Panc1 (cell line): ENCODE data around the gene SLC7A1. TPM values are rescaled to one million over a fixed set of nuclear protein-coding genes. Genes with fewer than 3 reads are reported as not detected.

Experiments used
- ATAC-seq: fragments of 200-7000 bp; cut with Tn5 transposase; 2 replicates; pipeline ENCODE4 v1.9.1; 2020; ENCODE audit warnings: mild to moderate bottlenecking, moderate library complexity
- BruUV-seq: library from RNA; stranded (reverse); fragments of 400-500 nt; replicated peaks from 2 replicates; lab custom pipeline; 2021; lab: Mats Ljungman, UMichigan
- CTCF ChIA-PET: fragments of 300-600 bp; sonication (Branson Sonifier 250); formaldehyde crosslinking; loops from one replicate; lab custom pipeline; 2022; ENCODE audit warnings: antibody characterized with exemption; lab: Charles Lee
- POLR2A ChIA-PET: fragments of 300-600 bp; sonication (Branson Sonifier 250); formaldehyde crosslinking; loops from one replicate; lab custom pipeline; 2022; ENCODE audit warnings: antibody characterized with exemption; lab: Charles Lee
- DNase-seq: peaks from one replicate; pipeline ENCODE4 v3.0.0-alpha.2; 2010; ENCODE audit warnings: low read depth, low spot score
- H3K27ac ChIP-seq: 2 replicates; pipeline ENCODE4 v1.5.1; 2011; ENCODE audit warnings: mild to moderate bottlenecking, low read length, inconsistent platforms
- H3K27me3 ChIP-seq: fragments of 200-500 bp; sonication (Bioruptor generic); 2 replicates; pipeline ENCODE4 v1.6.0; 2014; ENCODE audit warnings: low read length, inconsistent platforms; ENCODE audit not compliant: control insufficient read depth, insufficient read depth
- H3K36me3 ChIP-seq: fragments of 200-500 bp; sonication (Bioruptor generic); 2 replicates; pipeline ENCODE4 v1.5.1; 2014; ENCODE audit warnings: inconsistent platforms, mild to moderate bottlenecking, low read length, moderate library complexity; ENCODE audit not compliant: control insufficient read depth, insufficient read depth
- H3K4me1 ChIP-seq: 2 replicates; pipeline ENCODE4 v1.5.1; 2011; ENCODE audit warnings: inconsistent platforms, mild to moderate bottlenecking, low read length, moderate library complexity; ENCODE audit not compliant: control insufficient read depth, insufficient read depth
- H3K4me3 ChIP-seq, 2 experiments: 2 replicates each; pipeline ENCODE4 v1.5.1; 2011 to 2012; ENCODE audit warnings: low read depth in 2 of 2, low read length in 2 of 2, mild to moderate bottlenecking in 2 of 2, inconsistent platforms in 1 of 2, moderate library complexity in 1 of 2
- H3K9me3 ChIP-seq: fragments of 200-500 bp; sonication (Bioruptor generic); 2 replicates; pipeline ENCODE4 v1.5.1; 2014; ENCODE audit warnings: low read depth, mild to moderate bottlenecking, inconsistent platforms, low read length, moderate library complexity; ENCODE audit not compliant: control insufficient read depth, insufficient read depth
- POLR2AphosphoS5 ChIP-seq: IDR thresholded peaks from 2 replicates; pipeline ENCODE4 v1.6.1; 2012; ENCODE audit warnings: mild to moderate bottlenecking, low read depth, low read length, moderate library complexity
- REST ChIP-seq, 2 experiments: IDR thresholded peaks; 2 replicates each; pipeline ENCODE4 v1.6.1; 2011 to 2012; ENCODE audit warnings: low read depth in 2 of 2, control low read depth in 1 of 2, low read length in 1 of 2, mild to moderate bottlenecking in 1 of 2, moderate library complexity in 1 of 2; ENCODE audit not compliant: insufficient read depth in 1 of 2
- SIN3A ChIP-seq: IDR thresholded peaks from 2 replicates; pipeline ENCODE4 v1.6.1; 2012; ENCODE audit warnings: low read depth, mild to moderate bottlenecking, low read length, moderate library complexity, borderline replicate concordance; ENCODE audit not compliant: insufficient read depth
- TCF7L2 ChIP-seq: IDR thresholded peaks from 2 replicates; pipeline ENCODE4 v1.6.1; 2011; ENCODE audit warnings: mild to moderate bottlenecking, low read depth, low read length, inconsistent platforms
- in situ Hi-C: cut with HindIII; loops from 2 replicates; pipeline ENCODE4 v1.10.0; 2016; ENCODE audit warnings: low sequenced_read_pairs, low pct_unique_long_range_greater_than_20kb
- intact Hi-C: fragments of 100-400 bp; cut with micrococcal nuclease; formaldehyde crosslinking; loops from one replicate; pipeline ENCODE4 v1.10.0; 2022; ENCODE audit not compliant: unreplicated experiment
- total RNA-seq: library from RNA; stranded (reverse); gene quantifications from one replicate; pipeline ENCODE4 v1.2.1, GENCODE V29; 2021; ENCODE audit not compliant: unreplicated experiment
- TF ChIP-seq, protein P1 (sequence below): fragments of 450-650 bp; IDR thresholded peaks from 2 replicates; pipeline ENCODE4 v1.5.1; 2017; ENCODE audit warnings: mild to moderate bottlenecking

SLC7A1 gene
- total RNA-seq, 1 experiment from 2014 or later: 63.3 TPM

DNA sequence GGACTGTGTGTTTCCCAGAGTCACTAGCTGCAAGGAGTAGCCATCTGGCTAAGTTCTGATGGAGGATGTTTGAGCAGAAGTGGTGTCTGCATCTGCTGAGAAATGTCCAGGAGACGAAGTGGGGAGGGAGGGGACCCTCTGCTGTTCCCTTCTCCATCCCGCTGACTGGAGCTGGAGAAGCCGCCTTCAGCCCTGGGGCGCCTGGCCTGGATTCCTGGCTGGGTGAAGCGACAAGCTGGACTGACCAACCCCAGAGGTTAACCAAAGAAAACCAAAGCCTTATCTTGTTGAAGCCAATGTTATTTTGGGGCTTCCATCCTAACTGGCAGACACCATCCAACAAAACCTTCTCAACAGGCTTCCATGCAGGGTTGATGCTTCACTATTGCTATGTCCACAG lies 67.6 kb downstream of the SLC7A1 start:
- CTCF ChIA-PET: no interaction called here
- POLR2A ChIA-PET: no interaction called here
- TF ChIP-seq TCF7L2 (no peak), REST (IDR thresholded peaks at IDR 0.05; ENCODE audit: insufficient read depth in 1 of 2, low read depth in 2 of 2, low read length in 1 of 2) (no peak), SIN3A (no peak), POLR2AphosphoS5 (no peak)
- TF ChIP-seq, protein P1, sequence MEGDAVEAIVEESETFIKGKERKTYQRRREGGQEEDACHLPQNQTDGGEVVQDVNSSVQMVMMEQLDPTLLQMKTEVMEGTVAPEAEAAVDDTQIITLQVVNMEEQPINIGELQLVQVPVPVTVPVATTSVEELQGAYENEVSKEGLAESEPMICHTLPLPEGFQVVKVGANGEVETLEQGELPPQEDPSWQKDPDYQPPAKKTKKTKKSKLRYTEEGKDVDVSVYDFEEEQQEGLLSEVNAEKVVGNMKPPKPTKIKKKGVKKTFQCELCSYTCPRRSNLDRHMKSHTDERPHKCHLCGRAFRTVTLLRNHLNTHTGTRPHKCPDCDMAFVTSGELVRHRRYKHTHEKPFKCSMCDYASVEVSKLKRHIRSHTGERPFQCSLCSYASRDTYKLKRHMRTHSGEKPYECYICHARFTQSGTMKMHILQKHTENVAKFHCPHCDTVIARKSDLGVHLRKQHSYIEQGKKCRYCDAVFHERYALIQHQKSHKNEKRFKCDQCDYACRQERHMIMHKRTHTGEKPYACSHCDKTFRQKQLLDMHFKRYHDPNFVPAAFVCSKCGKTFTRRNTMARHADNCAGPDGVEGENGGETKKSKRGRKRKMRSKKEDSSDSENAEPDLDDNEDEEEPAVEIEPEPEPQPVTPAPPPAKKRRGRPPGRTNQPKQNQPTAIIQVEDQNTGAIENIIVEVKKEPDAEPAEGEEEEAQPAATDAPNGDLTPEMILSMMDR: no peak
- no peaks in the 10 kb centered on the region for H3K27me3 ChIP-seq
- H3K4me3 ChIP-seq: no peak overlapping the region
- intact Hi-C loops (no loop called here), in situ Hi-C loops (no loop called here)
- H3K9me3 ChIP-seq: no peaks in the 10 kb centered on the region
- DNase-seq (no peak), ATAC-seq (no peak)
- BruUV-seq: no TSS peak
- H3K27ac ChIP-seq: no peak overlapping the region
- H3K4me1 ChIP-seq: no peaks in the 10 kb centered on the region
- no peaks in the 10 kb centered on the region; the same call in 1 of the 2 replicates for H3K36me3 ChIP-seq

- no peaks in the 10 kb centered on the region for H3K27me3 ChIP-seq
- H3K9me3 ChIP-seq: no peaks in the 10 kb centered on the region
- no peak for TF ChIP-seq TCF7L2
- no peak for TF ChIP-seq POLR2AphosphoS5
- TF ChIP-seq SIN3A: no peak
- TF ChIP-seq, protein P1: no peak
- TF ChIP-seq REST (IDR thresholded peaks at IDR 0.05; ENCODE audit: insufficient read depth in 1 of 2, low read depth in 2 of 2, low read length in 1 of 2): no peak
- ChIA-PET CTCF (no interaction called here), POLR2A (no interaction called here)
- BruUV-seq: no TSS peak
- intact Hi-C loops: no loop called here
- H3K27ac ChIP-seq: no peak overlapping the region
- H3K4me1 ChIP-seq: no peaks in the 10 kb centered on the region
- DNase-seq: no peak
- in situ Hi-C loops: no loop called here
- no peak for ATAC-seq
- no peak overlapping the region for H3K4me3 ChIP-seq
- no peaks in the 10 kb centered on the region; the same call in 1 of the 2 replicates for H3K36me3 ChIP-seq
Observed at GRCh38 chr13:29527511-29527910, 68.0 kb downstream of the SLC7A1 start.
